Measurements from ENCODE around the gene CARS1.
A peak's percentile ranks its signal among the peaks of the same experiment; 100 is the strongest.

Gene CARS1

DNA sequence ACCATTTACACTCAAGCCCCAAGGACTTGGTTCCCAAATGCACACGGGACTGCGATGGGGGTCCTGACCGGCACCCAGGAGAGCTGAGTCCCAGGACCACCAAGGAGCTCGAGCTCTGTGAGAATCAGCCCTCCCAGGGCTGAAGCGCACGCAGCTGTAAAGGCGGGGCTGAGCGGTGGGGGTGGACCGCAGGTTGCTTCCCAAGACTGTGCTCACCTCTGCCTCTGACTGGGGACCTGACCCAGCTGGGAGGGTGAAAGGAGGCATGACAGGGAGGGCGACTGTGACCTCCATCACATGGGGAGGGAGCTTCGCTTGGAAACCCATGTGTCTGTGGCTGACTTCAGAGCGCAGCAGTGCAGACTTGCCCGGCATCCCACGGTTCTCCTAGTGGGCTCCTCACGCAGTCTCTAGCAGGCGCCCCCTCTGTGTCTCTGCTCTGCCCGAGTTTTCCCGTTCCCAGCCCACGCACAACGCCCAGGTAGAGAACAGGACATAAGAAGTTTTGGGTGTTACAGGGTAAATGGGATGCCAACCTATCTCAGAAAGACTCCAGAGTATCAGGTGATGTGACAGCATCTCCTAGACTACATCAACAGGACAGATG is 49.7 kb downstream of the CARS1 start:
- DNase-seq: no peak

DNA sequence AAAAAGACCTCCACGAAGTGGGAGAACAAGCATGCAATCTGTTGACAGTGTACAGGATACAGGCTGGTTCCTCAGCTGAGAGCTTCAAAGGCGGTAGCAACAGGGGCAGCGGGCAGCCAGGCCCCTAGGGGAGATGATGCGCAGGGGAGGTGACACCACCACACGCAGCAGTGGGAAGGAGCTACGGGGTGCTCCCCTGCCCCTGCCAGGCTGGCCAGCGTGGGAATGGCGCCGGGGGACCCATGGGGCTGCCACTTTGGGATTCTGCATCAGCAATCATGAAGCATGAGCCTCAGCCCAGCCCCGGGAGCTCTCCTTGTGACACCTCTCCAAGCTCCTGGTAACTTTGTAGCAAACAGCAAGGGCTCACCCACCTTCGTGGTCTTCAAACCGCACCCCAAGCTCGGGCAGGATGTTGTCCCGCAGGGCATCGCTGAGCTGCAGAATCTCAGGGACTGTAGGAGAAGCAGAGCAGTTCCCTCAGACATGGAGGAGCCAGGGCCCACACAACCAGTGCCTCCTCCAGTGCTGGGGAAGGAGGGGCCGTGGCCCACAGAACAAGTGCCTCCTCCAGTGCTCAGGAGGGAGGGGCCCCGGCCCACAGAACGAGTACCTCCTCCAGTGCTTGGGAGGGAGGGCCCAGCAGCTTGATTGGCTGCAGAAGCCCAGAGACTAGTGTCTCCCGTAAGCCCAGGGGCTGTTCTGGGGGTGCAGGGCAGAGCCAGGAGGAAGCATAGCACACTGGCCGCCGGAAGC is 50.5 kb downstream of the CARS1 start:
- DNase-seq: no peak

DNA sequence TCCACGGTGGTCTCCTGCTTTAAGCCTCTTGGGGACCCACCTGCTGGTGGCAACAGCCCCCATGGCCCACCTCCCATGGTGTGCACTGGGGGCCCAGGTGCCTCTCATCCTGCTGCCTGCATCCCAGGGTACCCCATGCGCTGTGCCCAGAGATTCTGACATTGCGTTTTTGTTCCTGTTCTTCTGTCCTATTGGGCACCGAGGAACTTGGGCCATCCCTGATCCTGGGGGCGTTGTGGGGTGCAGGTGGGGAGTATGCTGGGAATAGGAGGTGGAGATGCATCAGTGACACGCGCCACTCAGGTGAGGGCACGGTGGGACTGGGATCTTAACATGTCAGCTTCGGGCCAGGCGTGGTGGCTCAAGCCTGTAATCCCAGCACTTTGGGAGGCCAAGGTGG is 52.7 kb downstream of the CARS1 start:
- no peak for DNase-seq

DNA sequence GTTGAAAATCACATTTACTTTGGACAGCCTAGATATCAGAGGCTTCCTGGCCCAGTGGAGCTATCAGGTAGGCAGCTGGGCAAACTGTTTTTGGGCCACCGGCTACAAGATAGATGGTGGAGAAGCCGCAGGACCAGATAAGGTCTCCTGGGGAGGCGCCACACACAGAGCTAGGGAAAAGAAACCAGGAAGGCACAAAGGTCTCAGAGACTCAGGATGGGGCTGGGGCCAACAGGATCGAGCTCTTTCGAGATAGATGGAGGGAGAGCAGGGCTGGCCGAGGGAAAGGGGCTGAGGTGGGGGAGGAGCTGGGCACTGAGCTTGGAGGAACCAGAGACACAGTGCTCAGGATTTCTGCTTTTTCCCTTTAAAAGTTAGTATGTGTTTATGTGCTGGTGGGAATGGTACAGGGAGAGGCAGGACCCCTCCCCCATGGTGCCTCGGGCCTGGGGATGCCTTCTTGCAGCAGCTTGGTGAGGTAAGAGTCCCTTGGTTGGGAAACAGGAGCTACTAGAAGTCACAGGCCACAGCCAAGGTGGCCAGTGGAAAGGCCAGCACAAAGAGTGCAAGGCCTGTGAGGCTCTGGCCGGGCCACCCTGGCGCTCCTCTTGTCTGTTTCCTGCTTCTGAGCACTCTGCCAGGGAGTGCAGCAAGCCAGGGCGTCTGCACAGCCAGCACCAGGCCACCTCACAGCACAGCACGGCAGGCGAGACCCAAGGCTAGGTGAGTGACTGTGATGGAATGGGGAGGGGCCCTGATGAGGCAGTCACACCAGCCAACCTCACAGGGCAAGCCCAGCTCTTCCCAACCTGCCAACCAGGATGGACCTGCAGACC is 53.6 kb downstream of the CARS1 start:
- no peak for DNase-seq

DNA sequence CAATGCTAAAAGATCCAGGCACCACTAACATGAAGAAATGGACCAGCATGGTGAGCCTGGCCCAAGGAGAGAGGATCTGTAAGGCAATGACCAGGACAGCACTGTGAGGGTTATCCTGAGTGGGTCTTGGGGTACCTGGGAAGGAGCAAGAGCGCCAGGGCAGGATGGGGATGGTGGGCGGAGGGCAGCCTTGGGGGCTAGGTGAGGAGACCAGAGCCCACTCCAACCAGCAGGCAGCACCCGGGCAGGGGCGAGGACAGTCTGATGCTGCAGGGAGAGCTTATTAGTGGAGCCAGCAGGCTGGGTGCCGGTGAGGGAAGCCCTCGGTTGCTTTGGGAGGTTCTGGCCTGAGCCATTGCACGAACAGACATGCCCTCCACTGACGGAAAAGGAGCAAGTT is 54.4 kb downstream of the CARS1 start:
- no peak for DNase-seq

DNA sequence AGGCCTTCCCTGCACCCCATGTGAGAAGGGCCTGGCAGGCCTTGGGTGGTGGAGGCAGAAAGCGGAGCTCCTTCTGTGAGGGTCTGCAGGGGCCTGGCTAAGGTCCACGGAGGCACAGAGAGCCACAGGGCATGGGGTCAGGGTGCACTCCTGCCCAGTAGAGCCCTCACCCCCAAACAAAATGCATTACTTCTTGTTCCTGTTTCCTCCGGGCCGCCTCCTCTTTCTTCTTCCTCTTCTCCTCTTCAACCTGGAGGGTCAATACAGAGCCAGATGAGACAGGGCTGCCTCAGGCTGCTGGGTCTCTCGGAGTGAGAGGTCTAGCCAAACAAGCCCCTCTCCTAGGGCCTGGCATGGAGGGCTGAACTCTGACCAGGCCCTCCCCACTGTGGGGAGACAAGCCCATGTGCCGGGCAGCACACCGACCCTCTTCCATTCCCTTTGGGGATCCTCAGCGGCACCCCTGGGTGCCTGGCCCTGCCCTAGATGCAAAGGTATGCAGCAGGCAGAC is 54.8 kb downstream of the CARS1 start:
- no peak for DNase-seq

DNA sequence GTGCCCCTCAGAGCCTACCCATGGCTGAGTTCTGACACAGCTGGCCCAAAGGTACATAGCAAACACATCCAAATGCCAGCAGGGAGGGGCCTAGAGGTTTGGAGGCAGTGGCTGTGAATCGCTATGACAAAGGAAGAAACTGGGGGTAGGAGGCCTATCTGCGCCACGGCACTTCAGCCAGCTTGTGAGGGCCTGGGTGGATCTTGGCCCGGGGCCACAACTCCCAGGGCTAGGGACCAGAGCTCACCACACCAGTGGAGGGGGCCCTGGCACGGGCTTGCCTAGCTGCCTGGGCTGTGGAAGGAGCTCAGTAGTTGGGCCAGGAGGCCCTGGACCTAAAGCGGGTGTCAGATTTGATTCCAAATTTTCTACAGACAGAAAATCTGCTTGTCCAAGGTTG is 55.7 kb downstream of the CARS1 start:
- no peak for DNase-seq

DNA sequence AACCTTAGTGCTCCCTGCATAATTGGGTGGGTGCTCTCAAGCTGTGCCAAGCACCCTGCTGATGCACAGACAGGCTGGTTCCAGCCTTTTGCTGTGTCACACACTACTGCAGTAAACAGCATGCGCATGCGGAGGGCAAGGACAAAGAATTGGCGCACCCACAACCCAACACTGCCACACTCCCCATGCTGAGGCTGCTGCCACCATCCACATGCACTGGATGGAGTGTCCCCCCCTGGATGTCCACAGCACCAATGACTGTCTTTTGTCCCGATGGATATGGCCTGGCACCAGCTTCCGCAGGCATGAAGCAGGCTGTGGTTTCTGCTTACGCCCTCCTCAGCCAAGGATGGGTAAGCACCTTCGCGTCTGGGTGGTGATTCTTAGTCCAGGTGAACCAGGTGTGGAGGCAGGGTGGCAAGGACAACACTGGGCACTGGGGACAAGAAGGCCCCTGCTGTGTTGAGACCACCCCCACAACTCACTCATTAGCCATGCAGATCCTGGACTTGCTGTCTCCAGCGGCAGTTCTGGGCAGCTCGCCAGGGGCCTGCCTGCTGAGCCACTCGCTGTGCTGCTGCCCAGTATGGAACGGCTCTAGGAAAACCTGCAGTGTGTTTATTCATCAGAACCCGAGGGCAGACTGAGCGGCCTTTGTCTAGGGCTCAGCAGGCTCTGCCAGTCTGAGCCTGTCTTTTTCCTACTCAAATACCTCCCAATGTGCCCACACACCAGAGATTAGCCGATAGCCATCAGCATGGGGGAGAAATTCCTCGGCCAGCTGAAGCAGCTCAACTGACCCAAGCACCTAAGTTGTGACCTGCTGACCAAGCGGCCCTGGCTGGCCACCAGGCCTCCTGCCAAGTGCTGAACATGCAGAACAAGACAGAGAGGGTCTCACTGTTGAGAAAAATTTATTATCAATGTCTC is 56.9 kb downstream of the CARS1 start:
- no peak for DNase-seq

DNA sequence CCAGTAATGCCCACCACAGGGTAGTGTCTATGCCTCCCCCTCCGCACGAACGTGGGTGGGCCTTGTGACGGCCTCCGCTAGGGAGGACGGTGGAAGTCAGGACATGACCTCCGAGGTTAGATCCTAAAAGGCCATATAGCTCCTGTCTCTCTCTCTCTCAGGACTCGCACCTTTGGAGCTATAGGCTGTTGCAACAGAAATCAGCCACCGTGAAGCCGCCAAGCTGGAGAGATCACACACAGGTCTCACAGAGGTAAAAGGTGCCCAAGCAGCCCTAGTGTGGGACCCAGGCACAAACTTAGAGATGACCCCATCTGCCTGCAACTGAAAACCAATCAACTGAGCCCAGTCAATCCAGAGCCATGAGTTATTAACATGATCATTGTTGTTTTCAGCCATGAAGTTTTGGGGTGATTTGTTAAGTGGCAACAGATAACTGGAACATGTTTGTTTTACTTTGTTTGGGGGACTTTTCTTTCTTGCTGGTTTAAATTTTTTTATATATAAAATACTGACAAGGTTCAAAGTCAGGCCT is 57.7 kb downstream of the CARS1 start:
- DNase-seq: no peak

DNA sequence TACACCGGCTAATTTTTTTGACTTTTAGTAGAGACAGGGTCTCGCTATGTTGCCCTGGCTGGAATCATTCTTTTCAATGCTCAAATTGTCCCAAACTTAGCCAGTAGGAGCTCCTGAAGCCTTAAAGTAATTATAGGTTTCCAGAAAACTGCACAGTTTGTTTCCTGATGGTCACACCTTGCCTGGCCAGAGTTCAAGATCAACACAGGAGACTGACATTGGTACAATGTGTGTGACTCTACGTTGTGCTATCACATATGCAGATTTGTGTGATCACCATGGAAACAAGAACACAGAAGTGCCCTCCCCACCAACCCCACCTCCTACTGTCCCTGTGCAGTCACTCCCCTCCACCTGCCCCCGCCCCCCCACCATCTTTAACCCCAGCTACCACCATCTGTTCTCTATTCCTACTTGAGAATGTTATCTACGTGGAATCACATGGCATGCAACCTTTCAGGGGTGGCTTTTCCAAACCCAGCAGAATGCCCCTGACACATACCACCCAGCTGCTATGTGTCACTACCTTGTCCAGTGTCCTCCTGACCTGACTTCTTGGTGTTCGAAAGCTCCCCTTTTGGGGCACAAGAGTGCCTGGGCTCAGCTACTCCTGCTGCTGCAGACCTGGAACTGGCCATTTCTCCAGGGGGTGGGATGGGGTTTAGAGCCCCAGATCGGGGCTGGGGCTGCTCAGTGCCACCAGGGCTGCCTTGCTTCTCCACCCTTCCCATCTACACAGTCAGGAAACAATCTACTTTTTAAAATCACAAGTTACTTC is 59.0 kb downstream of the CARS1 start:
- DNase-seq: no peak

DNA sequence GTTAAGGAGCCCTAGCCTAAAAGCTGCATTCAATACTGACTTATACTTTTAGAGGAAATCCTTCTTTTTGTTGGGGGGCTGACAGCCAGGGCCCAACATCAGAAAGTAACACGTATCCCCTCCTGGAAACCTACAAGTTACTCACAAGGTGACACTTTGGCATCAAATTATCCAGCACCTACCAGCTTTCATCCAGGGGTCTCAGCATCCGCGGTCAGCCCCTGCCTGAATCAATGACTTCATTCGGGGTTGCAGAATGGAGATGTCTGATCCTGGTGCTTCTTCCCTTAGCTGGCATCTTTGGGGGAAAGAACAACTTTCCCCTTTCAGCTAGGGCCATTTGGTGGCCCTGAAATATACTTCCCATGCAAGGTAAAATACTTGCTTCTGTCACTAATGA is 59.8 kb downstream of the CARS1 start:
- DNase-seq: no peak

DNA sequence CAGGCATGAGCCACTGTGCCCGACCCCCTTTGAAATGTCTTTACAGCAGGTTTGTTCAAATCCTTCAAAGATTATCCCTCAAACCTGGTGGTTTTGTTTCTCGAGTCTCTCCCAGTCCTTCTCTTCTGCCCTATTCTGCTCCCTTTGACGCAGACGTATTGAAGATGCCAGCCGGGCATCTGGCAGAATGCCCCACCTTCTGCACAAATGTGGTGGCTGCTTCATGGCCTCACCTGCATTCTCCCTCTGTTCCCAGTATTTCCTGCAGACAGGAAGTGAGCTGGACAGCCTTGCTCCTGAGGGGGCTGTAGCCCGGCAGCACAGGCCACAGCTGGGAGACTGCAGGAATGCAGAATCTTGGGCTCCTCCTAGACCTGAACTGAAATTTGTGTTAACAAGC is 60.2 kb downstream of the CARS1 start:
- no peak for DNase-seq

DNA sequence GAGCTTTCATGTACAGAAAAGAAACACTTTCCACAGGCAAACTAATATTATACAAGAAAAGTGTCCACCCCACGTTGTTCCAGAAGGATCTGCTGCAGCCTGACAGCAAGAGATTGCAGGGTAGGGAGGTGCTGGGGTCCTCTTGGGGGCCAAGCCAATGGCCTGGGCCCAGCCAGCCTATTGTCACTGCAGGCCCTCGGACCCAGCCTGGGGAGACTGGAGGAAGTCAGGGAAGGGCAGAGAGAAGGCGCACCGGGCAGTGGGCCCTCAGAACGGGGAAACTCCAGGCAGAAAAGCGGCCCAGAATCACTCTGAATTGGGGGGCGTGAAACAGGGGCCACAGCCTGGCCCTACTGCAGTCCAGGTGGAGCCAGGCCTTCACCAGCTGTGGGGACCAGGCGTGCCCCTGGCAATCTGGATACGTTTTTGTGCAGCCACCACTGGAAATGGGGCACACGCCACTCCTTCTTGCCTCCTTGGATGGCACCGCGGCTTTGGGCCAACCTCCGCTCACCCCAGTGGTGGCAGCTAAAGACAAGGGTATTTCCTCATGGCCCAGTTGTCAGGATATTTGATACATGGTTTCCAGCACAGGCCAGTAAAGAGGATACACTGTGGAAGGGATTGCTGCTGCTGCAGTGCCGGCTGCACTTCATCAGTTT is 61.2 kb downstream of the CARS1 start:
- no peak for DNase-seq

DNA sequence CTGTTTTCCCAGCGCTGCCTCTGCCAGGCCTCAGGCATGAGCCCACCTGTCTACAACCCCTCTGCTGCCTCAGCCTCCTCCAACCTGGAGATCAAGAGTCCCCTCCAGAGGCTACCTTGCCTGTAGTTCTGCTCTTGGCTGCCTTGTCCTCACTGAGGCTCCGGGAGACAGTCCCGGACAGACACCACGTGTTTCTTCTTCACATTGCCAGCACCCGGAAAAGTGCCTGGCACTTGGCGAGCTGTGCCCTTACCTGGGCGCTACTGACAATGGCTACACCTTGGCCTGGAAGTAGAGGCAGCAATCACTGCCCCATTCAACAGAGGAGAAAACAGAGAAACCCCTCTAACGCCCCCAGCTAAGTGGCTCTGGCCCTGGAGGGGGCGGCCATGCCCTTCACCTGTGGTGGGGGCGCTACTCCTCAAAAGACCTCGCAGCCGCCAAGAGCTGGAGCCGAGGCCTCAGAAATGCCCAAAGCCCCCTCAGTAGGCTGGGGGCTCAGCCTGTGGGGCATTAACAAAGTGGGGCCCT is 62.1 kb downstream of the CARS1 start:
- no peak for DNase-seq

DNA sequence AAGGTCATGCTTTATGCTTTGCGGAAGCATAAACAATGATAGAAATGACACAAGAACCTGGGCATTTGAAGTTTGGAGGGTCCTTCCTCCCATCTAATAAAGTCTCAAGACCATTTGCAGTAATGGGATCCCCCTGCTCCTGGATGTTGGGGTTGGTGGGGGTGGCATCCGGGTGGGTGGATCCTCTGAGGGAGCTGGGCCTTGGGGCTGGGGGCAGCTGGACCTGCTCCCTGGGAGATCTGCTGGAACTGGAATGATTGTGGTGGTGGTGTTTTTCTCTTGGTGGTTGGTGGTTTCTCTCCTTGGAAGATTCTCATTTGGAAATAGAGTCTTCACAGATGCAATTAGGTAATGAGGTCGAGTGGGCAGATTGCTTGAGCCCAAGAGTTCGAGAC is 62.9 kb downstream of the CARS1 start:
- no peak for DNase-seq

DNA sequence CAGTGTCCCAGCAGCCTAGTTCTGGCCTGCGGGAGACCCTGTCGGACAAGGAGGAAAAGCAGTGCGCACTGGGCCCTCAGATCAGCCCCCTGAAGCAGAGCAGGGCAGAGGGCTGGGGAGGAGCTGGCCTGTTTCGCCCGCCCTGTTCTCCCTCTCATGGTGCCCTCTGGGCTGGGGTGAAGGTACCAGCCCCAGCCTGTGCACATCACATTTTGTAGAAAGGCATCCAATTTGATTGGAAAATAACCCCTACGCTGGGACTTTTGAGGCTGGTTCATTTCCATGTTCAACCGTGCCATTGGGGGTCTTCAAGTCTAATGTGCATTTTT is 64.3 kb downstream of the CARS1 start:
- no peak for DNase-seq

DNA sequence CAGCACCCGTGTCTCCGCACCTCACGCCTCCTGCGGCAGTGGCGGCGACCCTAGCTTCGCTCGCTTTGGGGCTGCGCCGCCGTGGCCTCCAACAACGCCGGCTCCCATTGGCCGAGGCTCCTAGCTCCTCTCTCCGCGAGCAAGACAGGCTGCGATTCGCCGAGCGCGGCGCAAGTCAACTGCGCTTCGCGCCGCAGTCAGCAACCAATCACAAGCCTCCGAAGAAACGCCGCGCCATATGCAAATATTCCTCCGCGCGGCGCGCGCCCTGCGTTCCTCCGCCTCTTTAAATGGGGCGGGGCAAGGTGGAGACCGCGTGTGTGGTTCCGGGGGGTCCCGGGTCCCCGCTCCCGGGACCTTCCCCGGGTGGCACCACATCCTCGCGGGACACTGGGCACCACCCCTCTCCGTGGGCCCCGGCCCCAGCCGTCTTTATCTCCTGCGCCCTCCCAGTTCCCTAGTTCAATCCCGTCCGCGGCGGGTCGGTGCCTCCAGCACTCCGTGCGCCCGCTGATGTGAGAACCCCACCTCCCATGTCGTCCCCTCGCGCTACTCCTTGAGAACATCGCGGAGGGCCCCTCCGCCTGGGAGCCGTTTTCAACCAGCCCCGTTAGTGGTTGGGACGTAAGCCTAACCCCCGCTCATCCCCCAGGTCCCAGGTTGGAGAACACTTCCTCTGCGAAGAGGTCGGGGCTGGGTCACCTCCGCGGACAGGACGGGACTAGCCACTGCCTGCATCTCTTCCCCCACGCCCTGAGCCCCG is 64.8 kb downstream of the CARS1 start, which contains the start of gene NAP1L4:
TSS of gene NAP1L4 (minus strand) at position 96 of the 763 bp plus-strand sequence. CDS start 13,109 bp downstream, outside the sequence.
- peak; percentile 96 for DNase-seq

DNA sequence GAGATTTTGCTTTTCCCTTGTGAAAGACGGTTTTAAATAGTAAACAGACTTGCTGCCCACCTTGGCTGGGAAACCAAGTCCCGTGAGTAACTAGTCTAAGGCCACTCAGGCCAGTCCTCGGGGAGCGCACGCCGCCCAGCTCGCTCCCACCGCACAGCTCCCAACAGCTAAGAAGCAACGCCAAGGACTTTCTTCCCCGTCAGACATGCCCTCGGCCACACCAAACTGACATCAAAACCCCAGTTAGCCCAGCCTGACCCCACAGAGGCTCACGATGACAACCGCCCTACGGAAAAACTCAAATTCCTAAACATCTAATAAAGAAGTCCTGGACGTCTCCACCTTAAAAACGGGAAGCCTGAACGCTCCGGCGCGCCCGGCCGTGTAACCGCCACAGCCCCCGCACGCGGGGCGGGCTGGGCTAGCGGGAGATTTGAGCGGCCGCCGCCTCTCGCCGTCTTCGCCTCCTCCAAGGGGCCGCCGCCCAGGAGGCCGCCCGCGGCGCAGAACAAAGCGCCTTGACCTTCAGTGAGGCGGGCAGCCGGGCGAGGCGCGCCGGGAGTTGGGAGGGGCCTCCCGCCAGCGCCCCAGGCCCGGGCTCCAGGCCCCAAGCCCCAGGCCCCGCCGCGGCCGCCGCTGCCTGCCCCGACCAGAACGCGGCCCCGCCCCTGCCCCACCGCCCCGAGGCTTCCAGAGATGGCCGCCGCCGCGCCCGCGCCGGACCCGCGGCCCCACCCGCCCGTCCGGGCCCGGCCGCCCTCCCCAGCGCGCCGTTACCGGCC is 65.6 kb downstream of the CARS1 start:
- no peak for DNase-seq

Data from CD4-positive, alpha-beta T cell treated with Interleukin-17A for 4 hours (primary cell).